GM23338 (cell line): ENCODE data around the gene ARHGAP12. TPM values are rescaled to one million over a fixed set of nuclear protein-coding genes. Genes with fewer than 3 reads are reported as not detected.

Source experiments
- ATAC-seq: fragments of 200-7000 bp; cut with Tn5 transposase; 3 replicates; pipeline ENCODE4 v1.9.1; 2020
- DNase-seq: peaks from one replicate; pipeline ENCODE4 v3.0.0-alpha.2; 2015; ENCODE audit warnings: low spot score
- H2AFZ ChIP-seq: fragments of 200-600 bp; sonication (generic); 2 replicates; pipeline ENCODE4 v1.8.0; 2016; ENCODE audit warnings: antibody characterized with exemption, mild to moderate bottlenecking, moderate library complexity
- H3F3A ChIP-seq: fragments of 200-600 bp; sonication (generic); replicated peaks from 2 replicates; pipeline ENCODE4 v1.8.0; 2017; ENCODE audit warnings: antibody characterized with exemption, mixed run types, low read depth
- H3K27ac ChIP-seq: fragments of 200-600 bp; sonication (generic); 2 replicates; pipeline ENCODE4 v1.6.1; 2016; ENCODE audit warnings: low read depth
- H3K27me3 ChIP-seq: fragments of 200-600 bp; sonication (generic); 2 replicates; pipeline ENCODE4 v1.8.0; 2016; ENCODE audit warnings: mild to moderate bottlenecking, mixed run types, moderate library complexity; ENCODE audit not compliant: insufficient read depth
- H3K36me3 ChIP-seq: fragments of 200-600 bp; sonication (generic); 2 replicates; pipeline ENCODE4 v1.8.0; 2016; ENCODE audit warnings: mild to moderate bottlenecking; ENCODE audit not compliant: insufficient read depth
- H3K4me1 ChIP-seq: fragments of 200-600 bp; sonication (generic); 2 replicates; pipeline ENCODE4 v1.8.0; 2016; ENCODE audit warnings: mild to moderate bottlenecking, moderate library complexity; ENCODE audit not compliant: insufficient read depth
- H3K4me2 ChIP-seq: fragments of 200-600 bp; sonication (generic); 2 replicates; pipeline ENCODE4 v1.7.1; 2017; ENCODE audit warnings: mixed run types
- H3K4me3 ChIP-seq: fragments of 200-600 bp; sonication (generic); 2 replicates; pipeline ENCODE4 v1.6.1; 2016; ENCODE audit warnings: mixed run types
- H3K79me2 ChIP-seq: fragments of 200-600 bp; sonication (generic); replicated peaks from 2 replicates; pipeline ENCODE4 v1.8.0; 2017; ENCODE audit warnings: mild to moderate bottlenecking; ENCODE audit not compliant: insufficient read depth
- H3K9me2 ChIP-seq: fragments of 200-600 bp; sonication (generic); 2 replicates; pipeline ENCODE4 v1.8.0; 2017; ENCODE audit not compliant: insufficient read depth
- H4K20me1 ChIP-seq: fragments of 200-600 bp; sonication (generic); replicated peaks from 2 replicates; pipeline ENCODE4 v1.8.0; 2017; ENCODE audit warnings: mild to moderate bottlenecking; ENCODE audit not compliant: insufficient read depth
- H3K27ac Mint-ChIP-seq: 2 replicates; pipeline ENCODE4 v1.8.0; 2020; ENCODE audit warnings: inconsistent platforms, mild to moderate bottlenecking, moderate library complexity, mixed read lengths
- H3K27me3 Mint-ChIP-seq: 3 replicates; pipeline ENCODE4 v1.8.0; 2022; ENCODE audit warnings: low read depth, mild to moderate bottlenecking, moderate library complexity, mixed read lengths, inconsistent platforms; ENCODE audit not compliant: insufficient read depth, poor library complexity
- H3K36me3 Mint-ChIP-seq: 3 replicates; pipeline ENCODE4 v1.8.0; 2021; ENCODE audit warnings: low read depth, mild to moderate bottlenecking, inconsistent platforms, moderate library complexity, mixed read lengths
- H3K4me1 Mint-ChIP-seq: 3 replicates; pipeline ENCODE4 v1.8.0; 2020; ENCODE audit warnings: mild to moderate bottlenecking, inconsistent platforms, mixed read lengths
- H3K4me3 Mint-ChIP-seq: 3 replicates; pipeline ENCODE4 v1.8.0; 2021; ENCODE audit warnings: moderate library complexity, mild to moderate bottlenecking, inconsistent platforms, mixed read lengths
- H3K9me3 Mint-ChIP-seq: 3 replicates; pipeline ENCODE4 v1.8.0; 2020; ENCODE audit warnings: moderate library complexity, mild to moderate bottlenecking, inconsistent platforms, mixed read lengths
- CREB1 ChIP-seq: fragments of 250-450 bp; sonication (Bioruptor Pico); IDR thresholded peaks from 2 replicates; pipeline ENCODE4 v1.5.0; 2020; ENCODE audit warnings: low read depth, mild to moderate bottlenecking, moderate library complexity
- EZH2 ChIP-seq: fragments of 200-600 bp; sonication (generic); IDR thresholded peaks from one replicate; pipeline ENCODE4 v1.8.0; 2017; ENCODE audit warnings: antibody characterized with exemption, mild to moderate bottlenecking, low read depth; ENCODE audit not compliant: unreplicated experiment
- EZH2phosphoT487 ChIP-seq: fragments of 200-600 bp; sonication (generic); IDR thresholded peaks from one replicate; pipeline ENCODE4 v1.8.1; 2018; ENCODE audit warnings: antibody characterized with exemption; ENCODE audit not compliant: unreplicated experiment
- JUNB ChIP-seq: IDR thresholded peaks from one replicate; pipeline ENCODE4 v1.6.1; 2016; ENCODE audit warnings: antibody characterized with exemption; ENCODE audit not compliant: unreplicated experiment
- NANOG ChIP-seq: IDR thresholded peaks from 2 replicates; pipeline ENCODE4 v1.6.1; 2016; ENCODE audit warnings: antibody characterized with exemption, borderline replicate concordance
- POLR2AphosphoS5 ChIP-seq: IDR thresholded peaks from 2 replicates; pipeline ENCODE4 v1.6.1; 2016; ENCODE audit warnings: antibody characterized with exemption, low read depth
- STAT1 ChIP-seq: IDR thresholded peaks from one replicate; pipeline ENCODE4 v1.6.1; 2016; ENCODE audit warnings: antibody characterized with exemption; ENCODE audit not compliant: unreplicated experiment
- ZNF114 ChIP-seq: fragments of 250-450 bp; sonication (Bioruptor Pico); IDR thresholded peaks from 2 replicates; pipeline ENCODE4 v1.5.0; 2020; ENCODE audit warnings: mild to moderate bottlenecking, moderate library complexity
- ZNF331 ChIP-seq: fragments of 250-450 bp; sonication (Bioruptor Pico); IDR thresholded peaks from 2 replicates; pipeline ENCODE4 v1.5.0; 2020; ENCODE audit warnings: low read depth, mild to moderate bottlenecking, moderate library complexity
- polyA plus RNA-seq: library from polyadenylated mRNA; unstranded; fragments of >200 nt; fragmentation: Nextera tagmentation; extraction: Ambion mirVana; gene quantifications from 2 replicates; pipeline ENCODE4 v1.2.1, GENCODE V29; 2016
- total RNA-seq: library from RNA; depleted of rRNA; stranded (reverse); fragments of >200 nt; shearing (Covaris generic); gene quantifications from 2 replicates; pipeline ENCODE4 v1.2.3, GENCODE V29; 2014
- TF ChIP-seq, protein P1 (sequence below), 2 experiments: fragments of 200-600 bp in 1 of 2; sonication (generic) in 1 of 2; conservative IDR thresholded peaks; 2 replicates each; pipeline versions ENCODE4 v1.5.1 to v1.6.1; 2016 to 2017; ENCODE audit warnings: antibody characterized with exemption in 2 of 2, low read depth in 2 of 2, mild to moderate bottlenecking in 2 of 2, moderate library complexity in 1 of 2
- TF ChIP-seq, protein P2 (sequence below): IDR thresholded peaks from one replicate; pipeline ENCODE4 v1.6.1; 2018; ENCODE audit warnings: antibody characterized with exemption; ENCODE audit not compliant: unreplicated experiment
- TF ChIP-seq, protein P3 (sequence below): fragments of 250-450 bp; sonication (Bioruptor Pico); IDR thresholded peaks from 2 replicates; pipeline ENCODE4 v1.5.0; 2020; ENCODE audit warnings: mild to moderate bottlenecking, moderate library complexity
- TF ChIP-seq, protein P4 (sequence below): IDR thresholded peaks from 2 replicates; pipeline ENCODE4 v1.6.1; 2016; ENCODE audit warnings: antibody characterized with exemption

Gene ARHGAP12
- total and polyA plus RNA-seq, 2 experiments from 2014 or later = 27.5 to 50.7 TPM

DNA sequence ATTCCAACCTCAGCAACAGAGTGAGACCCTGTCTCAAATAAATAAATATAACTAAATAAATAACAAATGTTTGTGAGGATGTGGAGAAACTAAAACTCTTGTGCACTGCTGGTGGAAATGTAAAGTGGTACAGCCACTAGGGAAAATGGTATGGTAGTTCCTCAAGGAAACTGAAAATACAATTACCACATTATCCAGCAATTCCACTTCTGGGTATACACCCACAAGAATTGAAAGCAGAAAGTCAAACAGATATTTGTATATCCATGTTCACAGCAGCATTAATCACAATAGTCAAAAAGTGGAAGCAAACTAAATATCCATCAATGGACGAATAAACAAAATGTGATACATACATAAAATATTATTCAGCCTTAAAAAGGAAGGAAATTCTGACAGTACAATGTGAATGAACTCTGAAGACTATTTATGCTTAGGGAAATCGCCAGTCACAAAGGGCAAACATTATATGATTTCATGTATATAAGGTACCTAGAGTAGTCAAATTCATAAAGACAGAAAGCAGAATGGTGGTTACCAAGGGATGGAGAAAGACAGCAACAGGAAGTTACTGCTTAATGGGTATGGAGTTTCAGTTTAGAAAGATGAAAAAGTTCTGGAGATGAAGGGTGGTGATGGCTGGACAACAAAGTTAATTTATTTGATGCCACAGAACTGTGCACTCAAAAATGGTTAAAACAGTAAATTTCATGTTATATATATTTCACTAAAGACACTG is 9.8 kb downstream of the ARHGAP12 start:
- H3K4me3 ChIP-seq = no peak overlapping the region
- ATAC-seq = no peak
- H3K9me2 ChIP-seq = no peaks in the 10 kb centered on the region
- H3K79me2 ChIP-seq = peaks cover 100% of the 10 kb centered on the region
- peaks cover 29% of the 10 kb centered on the region for H4K20me1 ChIP-seq
- no peak overlapping the region for H2AFZ ChIP-seq
- H3K36me3 Mint-ChIP-seq = peaks cover 16% of the 10 kb centered on the region; the same call in 2 of the 3 replicates
- no peak overlapping the region for H3K27ac ChIP-seq
- no peaks in the 10 kb centered on the region for H3K36me3 ChIP-seq
- H3K4me1 ChIP-seq = peaks cover 10% of the 10 kb centered on the region
- TF ChIP-seq, protein P1, sequence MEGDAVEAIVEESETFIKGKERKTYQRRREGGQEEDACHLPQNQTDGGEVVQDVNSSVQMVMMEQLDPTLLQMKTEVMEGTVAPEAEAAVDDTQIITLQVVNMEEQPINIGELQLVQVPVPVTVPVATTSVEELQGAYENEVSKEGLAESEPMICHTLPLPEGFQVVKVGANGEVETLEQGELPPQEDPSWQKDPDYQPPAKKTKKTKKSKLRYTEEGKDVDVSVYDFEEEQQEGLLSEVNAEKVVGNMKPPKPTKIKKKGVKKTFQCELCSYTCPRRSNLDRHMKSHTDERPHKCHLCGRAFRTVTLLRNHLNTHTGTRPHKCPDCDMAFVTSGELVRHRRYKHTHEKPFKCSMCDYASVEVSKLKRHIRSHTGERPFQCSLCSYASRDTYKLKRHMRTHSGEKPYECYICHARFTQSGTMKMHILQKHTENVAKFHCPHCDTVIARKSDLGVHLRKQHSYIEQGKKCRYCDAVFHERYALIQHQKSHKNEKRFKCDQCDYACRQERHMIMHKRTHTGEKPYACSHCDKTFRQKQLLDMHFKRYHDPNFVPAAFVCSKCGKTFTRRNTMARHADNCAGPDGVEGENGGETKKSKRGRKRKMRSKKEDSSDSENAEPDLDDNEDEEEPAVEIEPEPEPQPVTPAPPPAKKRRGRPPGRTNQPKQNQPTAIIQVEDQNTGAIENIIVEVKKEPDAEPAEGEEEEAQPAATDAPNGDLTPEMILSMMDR (conservative IDR thresholded peaks at IDR 0.05; ENCODE audit: low read depth in 2 of 2) = no peak
- TF ChIP-seq NANOG = no peak
- TF ChIP-seq, protein P2, sequence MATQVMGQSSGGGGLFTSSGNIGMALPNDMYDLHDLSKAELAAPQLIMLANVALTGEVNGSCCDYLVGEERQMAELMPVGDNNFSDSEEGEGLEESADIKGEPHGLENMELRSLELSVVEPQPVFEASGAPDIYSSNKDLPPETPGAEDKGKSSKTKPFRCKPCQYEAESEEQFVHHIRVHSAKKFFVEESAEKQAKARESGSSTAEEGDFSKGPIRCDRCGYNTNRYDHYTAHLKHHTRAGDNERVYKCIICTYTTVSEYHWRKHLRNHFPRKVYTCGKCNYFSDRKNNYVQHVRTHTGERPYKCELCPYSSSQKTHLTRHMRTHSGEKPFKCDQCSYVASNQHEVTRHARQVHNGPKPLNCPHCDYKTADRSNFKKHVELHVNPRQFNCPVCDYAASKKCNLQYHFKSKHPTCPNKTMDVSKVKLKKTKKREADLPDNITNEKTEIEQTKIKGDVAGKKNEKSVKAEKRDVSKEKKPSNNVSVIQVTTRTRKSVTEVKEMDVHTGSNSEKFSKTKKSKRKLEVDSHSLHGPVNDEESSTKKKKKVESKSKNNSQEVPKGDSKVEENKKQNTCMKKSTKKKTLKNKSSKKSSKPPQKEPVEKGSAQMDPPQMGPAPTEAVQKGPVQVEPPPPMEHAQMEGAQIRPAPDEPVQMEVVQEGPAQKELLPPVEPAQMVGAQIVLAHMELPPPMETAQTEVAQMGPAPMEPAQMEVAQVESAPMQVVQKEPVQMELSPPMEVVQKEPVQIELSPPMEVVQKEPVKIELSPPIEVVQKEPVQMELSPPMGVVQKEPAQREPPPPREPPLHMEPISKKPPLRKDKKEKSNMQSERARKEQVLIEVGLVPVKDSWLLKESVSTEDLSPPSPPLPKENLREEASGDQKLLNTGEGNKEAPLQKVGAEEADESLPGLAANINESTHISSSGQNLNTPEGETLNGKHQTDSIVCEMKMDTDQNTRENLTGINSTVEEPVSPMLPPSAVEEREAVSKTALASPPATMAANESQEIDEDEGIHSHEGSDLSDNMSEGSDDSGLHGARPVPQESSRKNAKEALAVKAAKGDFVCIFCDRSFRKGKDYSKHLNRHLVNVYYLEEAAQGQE = no peak
- no peak for TF ChIP-seq POLR2AphosphoS5
- TF ChIP-seq ZNF114 (CRISPR knock-in tag) = no peak
- TF ChIP-seq CREB1 (CRISPR knock-in tag) = no peak
- no peak for TF ChIP-seq STAT1
- TF ChIP-seq, protein P3, sequence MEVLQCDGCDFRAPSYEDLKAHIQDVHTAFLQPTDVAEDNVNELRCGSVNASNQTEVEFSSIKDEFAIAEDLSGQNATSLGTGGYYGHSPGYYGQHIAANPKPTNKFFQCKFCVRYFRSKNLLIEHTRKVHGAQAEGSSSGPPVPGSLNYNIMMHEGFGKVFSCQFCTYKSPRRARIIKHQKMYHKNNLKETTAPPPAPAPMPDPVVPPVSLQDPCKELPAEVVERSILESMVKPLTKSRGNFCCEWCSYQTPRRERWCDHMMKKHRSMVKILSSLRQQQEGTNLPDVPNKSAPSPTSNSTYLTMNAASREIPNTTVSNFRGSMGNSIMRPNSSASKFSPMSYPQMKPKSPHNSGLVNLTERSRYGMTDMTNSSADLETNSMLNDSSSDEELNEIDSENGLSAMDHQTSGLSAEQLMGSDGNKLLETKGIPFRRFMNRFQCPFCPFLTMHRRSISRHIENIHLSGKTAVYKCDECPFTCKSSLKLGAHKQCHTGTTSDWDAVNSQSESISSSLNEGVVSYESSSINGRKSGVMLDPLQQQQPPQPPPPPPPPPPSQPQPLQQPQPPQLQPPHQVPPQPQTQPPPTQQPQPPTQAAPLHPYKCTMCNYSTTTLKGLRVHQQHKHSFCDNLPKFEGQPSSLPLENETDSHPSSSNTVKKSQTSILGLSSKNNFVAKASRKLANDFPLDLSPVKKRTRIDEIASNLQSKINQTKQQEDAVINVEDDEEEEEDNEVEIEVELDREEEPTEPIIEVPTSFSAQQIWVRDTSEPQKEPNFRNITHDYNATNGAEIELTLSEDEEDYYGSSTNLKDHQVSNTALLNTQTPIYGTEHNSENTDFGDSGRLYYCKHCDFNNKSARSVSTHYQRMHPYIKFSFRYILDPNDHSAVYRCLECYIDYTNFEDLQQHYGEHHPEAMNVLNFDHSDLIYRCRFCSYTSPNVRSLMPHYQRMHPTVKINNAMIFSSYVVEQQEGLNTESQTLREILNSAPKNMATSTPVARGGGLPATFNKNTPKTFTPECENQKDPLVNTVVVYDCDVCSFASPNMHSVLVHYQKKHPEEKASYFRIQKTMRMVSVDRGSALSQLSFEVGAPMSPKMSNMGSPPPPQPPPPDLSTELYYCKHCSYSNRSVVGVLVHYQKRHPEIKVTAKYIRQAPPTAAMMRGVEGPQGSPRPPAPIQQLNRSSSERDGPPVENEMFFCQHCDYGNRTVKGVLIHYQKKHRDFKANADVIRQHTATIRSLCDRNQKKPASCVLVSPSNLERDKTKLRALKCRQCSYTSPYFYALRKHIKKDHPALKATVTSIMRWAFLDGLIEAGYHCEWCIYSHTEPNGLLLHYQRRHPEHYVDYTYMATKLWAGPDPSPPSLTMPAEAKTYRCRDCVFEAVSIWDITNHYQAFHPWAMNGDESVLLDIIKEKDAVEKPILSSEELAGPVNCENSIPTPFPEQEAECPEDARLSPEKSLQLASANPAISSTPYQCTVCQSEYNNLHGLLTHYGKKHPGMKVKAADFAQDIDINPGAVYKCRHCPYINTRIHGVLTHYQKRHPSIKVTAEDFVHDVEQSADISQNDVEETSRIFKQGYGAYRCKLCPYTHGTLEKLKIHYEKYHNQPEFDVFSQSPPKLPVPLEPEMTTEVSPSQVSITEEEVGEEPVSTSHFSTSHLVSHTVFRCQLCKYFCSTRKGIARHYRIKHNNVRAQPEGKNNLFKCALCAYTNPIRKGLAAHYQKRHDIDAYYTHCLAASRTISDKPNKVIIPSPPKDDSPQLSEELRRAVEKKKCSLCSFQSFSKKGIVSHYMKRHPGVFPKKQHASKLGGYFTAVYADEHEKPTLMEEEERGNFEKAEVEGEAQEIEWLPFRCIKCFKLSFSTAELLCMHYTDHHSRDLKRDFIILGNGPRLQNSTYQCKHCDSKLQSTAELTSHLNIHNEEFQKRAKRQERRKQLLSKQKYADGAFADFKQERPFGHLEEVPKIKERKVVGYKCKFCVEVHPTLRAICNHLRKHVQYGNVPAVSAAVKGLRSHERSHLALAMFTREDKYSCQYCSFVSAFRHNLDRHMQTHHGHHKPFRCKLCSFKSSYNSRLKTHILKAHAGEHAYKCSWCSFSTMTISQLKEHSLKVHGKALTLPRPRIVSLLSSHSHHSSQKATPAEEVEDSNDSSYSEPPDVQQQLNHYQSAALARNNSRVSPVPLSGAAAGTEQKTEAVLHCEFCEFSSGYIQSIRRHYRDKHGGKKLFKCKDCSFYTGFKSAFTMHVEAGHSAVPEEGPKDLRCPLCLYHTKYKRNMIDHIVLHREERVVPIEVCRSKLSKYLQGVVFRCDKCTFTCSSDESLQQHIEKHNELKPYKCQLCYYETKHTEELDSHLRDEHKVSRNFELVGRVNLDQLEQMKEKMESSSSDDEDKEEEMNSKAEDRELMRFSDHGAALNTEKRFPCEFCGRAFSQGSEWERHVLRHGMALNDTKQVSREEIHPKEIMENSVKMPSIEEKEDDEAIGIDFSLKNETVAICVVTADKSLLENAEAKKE = no peak
- TF ChIP-seq ZNF331 (CRISPR knock-in tag) = no peak
- TF ChIP-seq JUNB = no peak
- TF ChIP-seq EZH2 = no peak
- TF ChIP-seq, protein P4, sequence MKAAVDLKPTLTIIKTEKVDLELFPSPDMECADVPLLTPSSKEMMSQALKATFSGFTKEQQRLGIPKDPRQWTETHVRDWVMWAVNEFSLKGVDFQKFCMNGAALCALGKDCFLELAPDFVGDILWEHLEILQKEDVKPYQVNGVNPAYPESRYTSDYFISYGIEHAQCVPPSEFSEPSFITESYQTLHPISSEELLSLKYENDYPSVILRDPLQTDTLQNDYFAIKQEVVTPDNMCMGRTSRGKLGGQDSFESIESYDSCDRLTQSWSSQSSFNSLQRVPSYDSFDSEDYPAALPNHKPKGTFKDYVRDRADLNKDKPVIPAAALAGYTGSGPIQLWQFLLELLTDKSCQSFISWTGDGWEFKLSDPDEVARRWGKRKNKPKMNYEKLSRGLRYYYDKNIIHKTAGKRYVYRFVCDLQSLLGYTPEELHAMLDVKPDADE = no peak
- TF ChIP-seq EZH2phosphoT487 = no peak
- H3K4me3 Mint-ChIP-seq = no peak overlapping the region
- H3K27me3 ChIP-seq = no peaks in the 10 kb centered on the region
- no peak overlapping the region for H3K4me2 ChIP-seq
- peaks cover 21% of the 10 kb centered on the region for H3K4me1 Mint-ChIP-seq
- no peak overlapping the region for H3K27ac Mint-ChIP-seq
- H3F3A ChIP-seq = no peaks in the 10 kb centered on the region
- H3K27me3 Mint-ChIP-seq = no peaks in the 10 kb centered on the region
- H3K9me3 Mint-ChIP-seq = peaks cover 2% of the 10 kb centered on the region; the same call in 2 of the 3 replicates
- no peak for DNase-seq
